OCI-LY1 (cell line): ENCODE results near the gene CEP250.

Experiments used
- CTCF ChIP-seq: fragments of 200-600 bp; sonication (generic), shearing (Covaris generic); IDR thresholded peaks from 2 replicates; pipeline ENCODE4 v1.5.1; 2017; ENCODE audit warnings: mild to moderate bottlenecking, antibody characterized with exemption, low read length, moderate library complexity, mixed read lengths
- EZH2 ChIP-seq: fragments of 200-600 bp; sonication (generic), shearing (Covaris generic); IDR thresholded peaks from 2 replicates; pipeline ENCODE4 v1.8.0; 2017; ENCODE audit warnings: borderline replicate concordance, mixed run types, mild to moderate bottlenecking, antibody characterized with exemption, low read length, moderate library complexity, mixed read lengths

- no peak for TF ChIP-seq CTCF
- TF ChIP-seq EZH2, result no peak
These were observed 24.4 kb downstream of the CEP250 start for GRCh38 chr20:35479798-35480197.
